ENCODE data around the gene HERC3.

The HERC3 gene

GRCh38 chr4:88591787-88592599 is at the start of gene HERC3:
TSS of gene HERC3 (plus strand) at chr4:88592480. CDS start at chr4:88605824, 13,344 bp downstream.
- peak; percentile 43 for DNase-seq

- DNase-seq: no peak
Measured at GRCh38 chr4:88549815-88550214, 42.5 kb upstream of the HERC3 start.

GRCh38 chr4:88567591-88567990 is 24.7 kb upstream of the HERC3 start:
- DNase-seq: no peak

- DNase-seq: no peak
Measured at GRCh38 chr4:88570001-88570400, 22.3 kb upstream of the HERC3 start.

GRCh38 chr4:88573276-88573980 is 18.9 kb upstream of the HERC3 start:
- no peak for DNase-seq

GRCh38 chr4:88573995-88574394 is 18.3 kb upstream of the HERC3 start:
- DNase-seq: no peak

GRCh38 chr4:88575186-88575585 is 17.1 kb upstream of the HERC3 start:
- DNase-seq: no peak

GRCh38 chr4:88582493-88582892 is 9.8 kb upstream of the HERC3 start:
- no peak for DNase-seq

- no peak for DNase-seq
Measured at GRCh38 chr4:88583631-88584470, 8.4 kb upstream of the HERC3 start.

GRCh38 chr4:88584471-88584900 is 7.8 kb upstream of the HERC3 start:
- no peak for DNase-seq

- no peak for DNase-seq
Measured at GRCh38 chr4:88585917-88586316, 6.4 kb upstream of the HERC3 start.

- no peak for DNase-seq
Measured at GRCh38 chr4:88587306-88587705, 5.0 kb upstream of the HERC3 start.

- no peak for DNase-seq
Measured at GRCh38 chr4:88592600-88593448, 544 bp downstream of the HERC3 start.

GRCh38 chr4:88597970-88598660 is 5.8 kb downstream of the HERC3 start:
- no peak for DNase-seq

GRCh38 chr4:88599298-88599697 is 7.0 kb downstream of the HERC3 start:
- DNase-seq: no peak

- DNase-seq: no peak
Measured at GRCh38 chr4:88599714-88600113, 7.4 kb downstream of the HERC3 start.

GRCh38 chr4:88600176-88600838 is 8.0 kb downstream of the HERC3 start:
- peak; percentile 42 for DNase-seq

- no peak for DNase-seq
Measured at GRCh38 chr4:88604978-88605678, 12.8 kb downstream of the HERC3 start.

GRCh38 chr4:88605736-88606135 is 13.5 kb downstream of the HERC3 start:
- no peak for DNase-seq

GRCh38 chr4:88606832-88607231 is 14.6 kb downstream of the HERC3 start:
- DNase-seq: no peak

- no peak for DNase-seq
Measured at GRCh38 chr4:88609387-88609786, 17.1 kb downstream of the HERC3 start.
